Osteoblast (primary cell): ENCODE measurements around the gene WWP2. TPM values are rescaled to one million over a fixed set of nuclear protein-coding genes. Genes with fewer than 3 reads are reported as not detected.

Source experiments
- DNase-seq: peaks from one replicate; pipeline ENCODE4 v3.0.0; 2011; ENCODE audit warnings: low spot score, mixed read lengths; ENCODE audit not compliant: insufficient read length; ENCODE audit errors: missing footprints
- H2AFZ ChIP-seq: 2 replicates; pipeline ENCODE4 v1.6.0; 2011; ENCODE audit warnings: mild to moderate bottlenecking, low read length
- H3K27ac ChIP-seq: 2 replicates; pipeline ENCODE4 v1.5.1; 2011; ENCODE audit warnings: mild to moderate bottlenecking, low read depth, low read length, moderate library complexity
- H3K27me3 ChIP-seq: 2 replicates; pipeline ENCODE4 v1.6.0; 2012; ENCODE audit warnings: mild to moderate bottlenecking, control low read depth, inconsistent platforms, low read length, moderate library complexity; ENCODE audit not compliant: insufficient read depth
- H3K36me3 ChIP-seq: 2 replicates; pipeline ENCODE4 v1.5.1; 2011; ENCODE audit warnings: mild to moderate bottlenecking, low read length, control low read depth, moderate library complexity; ENCODE audit not compliant: insufficient read depth
- H3K4me1 ChIP-seq: 2 replicates; pipeline ENCODE4 v1.5.1; 2011; ENCODE audit warnings: mild to moderate bottlenecking, low read length, control low read depth, moderate library complexity; ENCODE audit not compliant: insufficient read depth
- H3K4me2 ChIP-seq: 2 replicates; pipeline ENCODE4 v1.6.0; 2011; ENCODE audit warnings: mild to moderate bottlenecking, low read length; ENCODE audit not compliant: insufficient read depth
- H3K4me3 ChIP-seq: fragments of 200-600 bp; sonication (generic); 3 replicates; pipeline ENCODE4 v1.5.1; 2012; ENCODE audit warnings: mild to moderate bottlenecking, low read length, inconsistent platforms; ENCODE audit not compliant: insufficient read depth
- H3K79me2 ChIP-seq: 2 replicates; pipeline ENCODE4 v1.6.0; 2012; ENCODE audit warnings: mild to moderate bottlenecking, low read length, control low read depth, inconsistent platforms; ENCODE audit not compliant: insufficient read depth
- H3K9me3 ChIP-seq: 2 replicates; pipeline ENCODE4 v1.5.1; 2011; ENCODE audit warnings: low read depth, low read length, control low read depth
- H4K20me1 ChIP-seq: 2 replicates; pipeline ENCODE4 v1.6.0; 2012; ENCODE audit warnings: mild to moderate bottlenecking, low read length, control low read depth; ENCODE audit not compliant: insufficient read depth
- total RNA-seq: library from RNA; depleted of rRNA; stranded (reverse); fragments of >200 nt; gene quantifications from 2 replicates; pipeline ENCODE4 v1.2.3, GENCODE V29; 2012
- TF ChIP-seq, protein P1 (sequence below): IDR thresholded peaks from 2 replicates; pipeline ENCODE4 v1.5.1; 2011; ENCODE audit warnings: mild to moderate bottlenecking, low read depth, low read length, moderate library complexity; ENCODE audit errors: extremely low read depth

Gene WWP2
- total RNA-seq, 1 donor, result 46.7 TPM

DNA sequence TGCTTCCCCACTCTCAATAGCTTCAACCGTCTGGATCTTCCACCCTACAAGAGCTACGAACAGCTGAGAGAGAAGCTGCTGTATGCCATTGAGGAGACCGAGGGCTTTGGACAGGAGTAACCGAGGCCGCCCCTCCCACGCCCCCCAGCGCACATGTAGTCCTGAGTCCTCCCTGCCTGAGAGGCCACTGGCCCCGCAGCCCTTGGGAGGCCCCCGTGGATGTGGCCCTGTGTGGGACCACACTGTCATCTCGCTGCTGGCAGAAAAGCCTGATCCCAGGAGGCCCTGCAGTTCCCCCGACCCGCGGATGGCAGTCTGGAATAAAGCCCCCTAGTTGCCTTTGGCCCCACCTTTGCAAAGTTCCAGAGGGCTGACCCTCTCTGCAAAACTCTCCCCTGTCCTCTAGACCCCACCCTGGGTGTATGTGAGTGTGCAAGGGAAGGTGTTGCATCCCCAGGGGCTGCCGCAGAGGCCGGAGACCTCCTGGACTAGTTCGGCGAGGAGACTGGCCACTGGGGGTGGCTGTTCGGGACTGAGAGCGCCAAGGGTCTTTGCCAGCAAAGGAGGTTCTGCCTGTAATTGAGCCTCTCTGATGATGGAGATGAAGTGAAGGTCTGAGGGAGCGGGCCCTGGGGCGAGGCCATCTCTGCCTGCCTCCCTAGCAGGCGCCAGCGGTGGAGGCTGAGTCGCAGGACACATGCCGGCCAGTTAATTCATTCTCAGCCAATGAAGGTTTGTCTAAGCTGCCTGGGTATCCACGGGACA lies 177.9 kb downstream of the WWP2 start:
- no peaks in the 10 kb centered on the region for H3K79me2 ChIP-seq
- no peaks in the 10 kb centered on the region for H3K4me1 ChIP-seq
- no peak overlapping the region for H3K27ac ChIP-seq
- H3K36me3 ChIP-seq, result peaks cover 64% of the 10 kb centered on the region
- DNase-seq, result peak; percentile 66
- H3K4me2 ChIP-seq, result no peak overlapping the region
- no peaks in the 10 kb centered on the region for H3K27me3 ChIP-seq
- H3K9me3 ChIP-seq, result no peaks in the 10 kb centered on the region
- peaks cover 19% of the 10 kb centered on the region for H4K20me1 ChIP-seq
- no peak overlapping the region for H2AFZ ChIP-seq
- no peak overlapping the region for H3K4me3 ChIP-seq
- TF ChIP-seq, protein P1, sequence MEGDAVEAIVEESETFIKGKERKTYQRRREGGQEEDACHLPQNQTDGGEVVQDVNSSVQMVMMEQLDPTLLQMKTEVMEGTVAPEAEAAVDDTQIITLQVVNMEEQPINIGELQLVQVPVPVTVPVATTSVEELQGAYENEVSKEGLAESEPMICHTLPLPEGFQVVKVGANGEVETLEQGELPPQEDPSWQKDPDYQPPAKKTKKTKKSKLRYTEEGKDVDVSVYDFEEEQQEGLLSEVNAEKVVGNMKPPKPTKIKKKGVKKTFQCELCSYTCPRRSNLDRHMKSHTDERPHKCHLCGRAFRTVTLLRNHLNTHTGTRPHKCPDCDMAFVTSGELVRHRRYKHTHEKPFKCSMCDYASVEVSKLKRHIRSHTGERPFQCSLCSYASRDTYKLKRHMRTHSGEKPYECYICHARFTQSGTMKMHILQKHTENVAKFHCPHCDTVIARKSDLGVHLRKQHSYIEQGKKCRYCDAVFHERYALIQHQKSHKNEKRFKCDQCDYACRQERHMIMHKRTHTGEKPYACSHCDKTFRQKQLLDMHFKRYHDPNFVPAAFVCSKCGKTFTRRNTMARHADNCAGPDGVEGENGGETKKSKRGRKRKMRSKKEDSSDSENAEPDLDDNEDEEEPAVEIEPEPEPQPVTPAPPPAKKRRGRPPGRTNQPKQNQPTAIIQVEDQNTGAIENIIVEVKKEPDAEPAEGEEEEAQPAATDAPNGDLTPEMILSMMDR, result no peak

- Histone ChIP-seq H3K27me3 (no peaks in the 10 kb centered on the region), H3K4me1 (no peaks in the 10 kb centered on the region)
These were observed 178.5 kb downstream of the WWP2 start for GRCh38 chr16:69940676-69941075.

DNA sequence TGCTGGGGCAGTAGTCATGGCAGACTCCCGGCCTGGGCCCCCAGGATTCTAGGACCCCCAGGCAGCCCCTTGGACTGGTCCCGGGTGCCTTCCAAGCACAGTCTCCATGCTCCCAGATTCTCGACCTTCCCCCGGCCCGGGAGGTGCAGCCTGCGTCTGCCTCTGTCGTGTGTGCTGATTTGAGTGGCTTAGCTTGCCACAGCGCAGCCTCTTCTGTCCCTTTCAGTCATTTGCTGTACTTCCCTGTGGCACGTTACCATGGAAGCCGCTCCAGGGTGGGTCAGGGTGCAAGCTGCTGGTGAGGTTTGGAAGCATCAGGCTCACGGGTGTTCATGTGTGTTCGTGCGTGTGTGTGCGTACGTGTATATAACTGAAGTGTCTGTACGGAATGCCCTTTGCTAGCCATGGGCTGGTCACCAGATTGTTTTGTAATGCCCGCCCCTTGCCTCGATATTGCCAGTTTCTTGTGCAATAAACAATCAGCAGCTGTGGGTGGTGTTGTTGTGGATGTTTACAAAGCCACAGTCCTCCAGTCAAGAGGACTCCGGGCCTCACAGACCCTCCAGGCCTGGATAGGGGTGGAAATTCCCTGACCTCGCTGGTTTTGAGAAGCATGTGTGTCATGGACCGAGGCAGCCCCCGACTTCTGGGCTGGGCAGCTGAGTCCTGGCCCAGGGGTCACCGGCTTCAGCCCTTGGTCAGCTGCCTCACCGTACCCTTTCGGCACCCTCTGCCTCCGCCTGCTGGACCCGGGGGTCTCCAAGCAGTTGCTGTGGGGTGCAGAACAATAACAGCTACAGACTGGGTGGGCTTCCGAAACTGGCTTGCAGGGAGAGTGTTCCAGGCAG lies 179.3 kb downstream of the WWP2 start:
- Histone ChIP-seq H3K4me1 (no peaks in the 10 kb centered on the region), H3K4me3 (no peak overlapping the region), H3K4me2 (no peak overlapping the region), H3K36me3 (peaks cover 49% of the 10 kb centered on the region), H4K20me1 (peaks cover 12% of the 10 kb centered on the region), H3K79me2 (no peaks in the 10 kb centered on the region), H3K27ac (no peak overlapping the region), H3K9me3 (no peaks in the 10 kb centered on the region), H3K27me3 (no peaks in the 10 kb centered on the region), H2AFZ (no peak overlapping the region)
- peak; percentile 63 for DNase-seq
- TF ChIP-seq, protein P1, result no peak

More at GRCh38 chr16:69940676-69941075, 178.5 kb downstream of the WWP2 start:
- Histone ChIP-seq H3K79me2 (no peaks in the 10 kb centered on the region), H2AFZ (no peak overlapping the region), H3K9me3 (no peaks in the 10 kb centered on the region), H3K27ac (no peak overlapping the region), H3K4me3 (no peak overlapping the region), H3K4me2 (no peak overlapping the region), H4K20me1 (peaks cover 17% of the 10 kb centered on the region), H3K36me3 (peaks cover 57% of the 10 kb centered on the region)
- peak; percentile 72 for DNase-seq
- TF ChIP-seq, protein P1, result no peak

DNA sequence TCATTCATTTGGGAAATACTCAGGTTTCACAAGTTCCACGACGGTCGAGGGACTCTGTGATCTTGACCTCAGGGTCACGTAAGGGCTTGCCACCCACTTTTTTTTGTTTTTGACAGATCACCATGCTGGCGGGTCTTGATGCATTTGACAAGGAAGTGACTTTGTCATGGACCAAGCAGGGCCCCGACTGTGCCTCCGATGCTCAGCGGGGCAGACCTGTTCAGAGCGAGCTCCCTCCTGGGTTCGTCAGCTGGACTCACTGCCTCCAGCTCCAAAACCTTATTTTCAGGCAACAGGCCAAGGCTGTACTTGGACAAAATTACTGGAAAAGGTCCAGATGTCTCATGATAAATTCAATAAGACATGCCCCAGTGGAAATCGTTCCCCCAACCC lies 180.0 kb downstream of the WWP2 start:
- H3K4me1 ChIP-seq, result no peaks in the 10 kb centered on the region
- no peak for DNase-seq
- H3K9me3 ChIP-seq, result no peaks in the 10 kb centered on the region
- TF ChIP-seq, protein P1, result no peak
- no peak overlapping the region for H2AFZ ChIP-seq
- no peaks in the 10 kb centered on the region for H3K27me3 ChIP-seq
- H3K27ac ChIP-seq, result no peak overlapping the region
- peaks cover 12% of the 10 kb centered on the region for H4K20me1 ChIP-seq
- H3K4me3 ChIP-seq, result no peak overlapping the region
- no peak overlapping the region for H3K4me2 ChIP-seq
- H3K79me2 ChIP-seq, result no peaks in the 10 kb centered on the region
- H3K36me3 ChIP-seq, result peaks cover 43% of the 10 kb centered on the region
